ENCODE measurements around the gene NEK9. TPM values are rescaled to one million over a fixed set of nuclear protein-coding genes. Genes with fewer than 3 reads are reported as not detected.
"Not testable (repeated sequence)": the region's sequence is repeated elsewhere in the genome, so short reads cannot be mapped to it uniquely, and the experiment has no call there.

Gene NEK9
- total RNA-seq, 1 experiment from 2014 or later: 38.7 TPM

GRCh38 chr14:75067765-75068164, 59.1 kb downstream of the NEK9 start:
- not testable (repeated sequence) for DNase-seq (ENCODE audit: low read depth)

GRCh38 chr14:75067212-75067611, 59.6 kb downstream of the NEK9 start:
- no peak for DNase-seq (ENCODE audit: low read depth)

- DNase-seq (ENCODE audit: low read depth): no peak
Measured at GRCh38 chr14:75066691-75067090, 60.2 kb downstream of the NEK9 start.

- DNase-seq (ENCODE audit: low read depth): no peak
Measured at GRCh38 chr14:75064205-75064567, 62.7 kb downstream of the NEK9 start.

GRCh38 chr14:75063491-75064204, 63.2 kb downstream of the NEK9 start, which contains the start of gene ACYP1:
ACYP1 (minus strand) TSS chr14:75064024; CDS start chr14:75063553, 471 bp downstream.
- DNase-seq (ENCODE audit: low read depth): peak; percentile 89

GRCh38 chr14:75063013-75063412, 63.8 kb downstream of the NEK9 start:
- no peak for DNase-seq (ENCODE audit: low read depth)

GRCh38 chr14:75060420-75060819, 66.4 kb downstream of the NEK9 start:
- no peak for DNase-seq (ENCODE audit: low read depth)

GRCh38 chr14:75059642-75060041, 67.2 kb downstream of the NEK9 start:
- DNase-seq (ENCODE audit: low read depth): no peak

GRCh38 chr14:75054421-75054820, 72.4 kb downstream of the NEK9 start:
- no peak for DNase-seq (ENCODE audit: low read depth)

- no peak for DNase-seq (ENCODE audit: low read depth)
Measured at GRCh38 chr14:75053396-75054291, 73.2 kb downstream of the NEK9 start.

GRCh38 chr14:75051556-75051899, 75.3 kb downstream of the NEK9 start:
- no peak for DNase-seq (ENCODE audit: low read depth)

GRCh38 chr14:75050852-75051555, 75.8 kb downstream of the NEK9 start, which contains the start of gene MLH3:
MLH3 (minus strand) TSS chr14:75051467; CDS start chr14:75049655, 1,812 bp downstream.
- peak; percentile 82 for DNase-seq (ENCODE audit: low read depth)

GRCh38 chr14:75049731-75050201, 77.1 kb downstream of the NEK9 start:
- peak; percentile 36 for DNase-seq (ENCODE audit: low read depth)

- no peak for DNase-seq (ENCODE audit: low read depth)
Measured at GRCh38 chr14:75049136-75049535, 77.7 kb downstream of the NEK9 start.

- no peak for DNase-seq (ENCODE audit: low read depth)
Measured at GRCh38 chr14:75048101-75048500, 78.7 kb downstream of the NEK9 start.

- no peak for DNase-seq (ENCODE audit: low read depth)
Measured at GRCh38 chr14:75047506-75047905, 79.3 kb downstream of the NEK9 start.

- peak; percentile 55 for DNase-seq (ENCODE audit: low read depth)
Measured at GRCh38 chr14:75046899-75047298, 79.9 kb downstream of the NEK9 start.

GRCh38 chr14:75046275-75046674, 80.6 kb downstream of the NEK9 start:
- DNase-seq (ENCODE audit: low read depth): no peak

- DNase-seq (ENCODE audit: low read depth): no peak
Measured at GRCh38 chr14:75044752-75045151, 82.1 kb downstream of the NEK9 start.

GRCh38 chr14:75044322-75044721, 82.5 kb downstream of the NEK9 start:
- peak; percentile 76 for DNase-seq (ENCODE audit: low read depth)

GRCh38 chr14:75042035-75042434, 84.8 kb downstream of the NEK9 start:
- DNase-seq (ENCODE audit: low read depth): no peak

GRCh38 chr14:75041613-75042012, 85.2 kb downstream of the NEK9 start:
- no peak for DNase-seq (ENCODE audit: low read depth)

Measured in LHCN-M2 (cell line).